ENCODE results near the gene COMMD1.

COMMD1 gene

DNA sequence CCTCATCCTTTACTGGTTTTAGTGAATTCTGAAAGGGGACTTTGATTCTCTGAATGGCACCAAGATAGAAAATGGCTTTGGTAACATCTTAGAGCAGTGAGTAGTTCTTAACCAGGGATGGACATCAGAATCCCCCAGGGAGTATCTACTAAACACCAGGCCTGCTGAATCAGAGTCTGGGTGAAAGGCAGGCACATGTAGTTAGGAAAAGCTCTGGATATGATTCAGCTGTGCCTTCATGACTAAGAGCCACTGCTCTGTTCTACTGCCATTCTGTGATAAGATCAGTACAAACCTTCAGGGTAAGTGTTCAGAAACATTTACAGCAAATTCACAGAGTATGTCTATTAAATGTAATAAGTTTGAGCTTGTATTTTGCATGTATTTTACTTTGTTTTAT is 244.2 kb downstream of the COMMD1 start:
- ChIA-PET POLR2A (no interaction called here), CTCF (interaction anchor here (1.0 kb wide), 1 partner anchor 139 kb away, joined by 3 read pairs; no protein-coding TSS in a partner anchor)
- Histone ChIP-seq H3K9me3 (ENCODE audit: control insufficient read depth, insufficient read depth, low read depth, low read length) (no peaks in the 10 kb centered on the region), H3K4me3 (ENCODE audit: low read depth, low read length) (no peak overlapping the region), H3K27ac (ENCODE audit: extremely low read depth, low read depth, low read length) (no peak overlapping the region), H3K4me1 (ENCODE audit: control insufficient read depth, insufficient read depth, low read length) (no peaks in the 10 kb centered on the region), H3K36me3 (ENCODE audit: control insufficient read depth in 2 of 2, insufficient read depth in 1 of 2, low read length in 2 of 2) (no peaks in the 10 kb centered on the region)
- no peak for TF ChIP-seq SCRT2 (tag by site-specific recombination; IDR thresholded peaks at IDR 0.05)
- no peak for TF ChIP-seq ZNF639 (tag by site-specific recombination; IDR thresholded peaks at IDR 0.05)
- no peak for TF ChIP-seq ZNF140 (tag by site-specific recombination; IDR thresholded peaks at IDR 0.05)
- no peak for TF ChIP-seq MYNN (tag by site-specific recombination; IDR thresholded peaks at IDR 0.05; ENCODE audit: borderline replicate concordance)
- no peak for TF ChIP-seq ZNF354C (tag by site-specific recombination; IDR thresholded peaks at IDR 0.05; ENCODE audit: borderline replicate concordance, low read depth)
- no peak for TF ChIP-seq ZNF239 (tag by site-specific recombination; IDR thresholded peaks at IDR 0.05)
- TF ChIP-seq ZSCAN30 (tag by site-specific recombination; IDR thresholded peaks at IDR 0.05) = no peak
- TF ChIP-seq, protein P1, sequence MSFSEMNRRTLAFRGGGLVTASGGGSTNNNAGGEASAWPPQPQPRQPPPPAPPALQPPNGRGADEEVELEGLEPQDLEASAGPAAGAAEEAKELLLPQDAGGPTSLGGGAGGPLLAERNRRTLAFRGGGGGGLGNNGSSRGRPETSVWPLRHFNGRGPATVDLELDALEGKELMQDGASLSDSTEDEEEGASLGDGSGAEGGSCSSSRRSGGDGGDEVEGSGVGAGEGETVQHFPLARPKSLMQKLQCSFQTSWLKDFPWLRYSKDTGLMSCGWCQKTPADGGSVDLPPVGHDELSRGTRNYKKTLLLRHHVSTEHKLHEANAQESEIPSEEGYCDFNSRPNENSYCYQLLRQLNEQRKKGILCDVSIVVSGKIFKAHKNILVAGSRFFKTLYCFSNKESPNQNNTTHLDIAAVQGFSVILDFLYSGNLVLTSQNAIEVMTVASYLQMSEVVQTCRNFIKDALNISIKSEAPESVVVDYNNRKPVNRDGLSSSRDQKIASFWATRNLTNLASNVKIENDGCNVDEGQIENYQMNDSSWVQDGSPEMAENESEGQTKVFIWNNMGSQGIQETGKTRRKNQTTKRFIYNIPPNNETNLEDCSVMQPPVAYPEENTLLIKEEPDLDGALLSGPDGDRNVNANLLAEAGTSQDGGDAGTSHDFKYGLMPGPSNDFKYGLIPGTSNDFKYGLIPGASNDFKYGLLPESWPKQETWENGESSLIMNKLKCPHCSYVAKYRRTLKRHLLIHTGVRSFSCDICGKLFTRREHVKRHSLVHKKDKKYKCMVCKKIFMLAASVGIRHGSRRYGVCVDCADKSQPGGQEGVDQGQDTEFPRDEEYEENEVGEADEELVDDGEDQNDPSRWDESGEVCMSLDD (tag by site-specific recombination; IDR thresholded peaks at IDR 0.05) = no peak
- TF ChIP-seq ZNF548 (tag by site-specific recombination; IDR thresholded peaks at IDR 0.05) = no peak
- no peak for TF ChIP-seq ZNF701 (tag by site-specific recombination; IDR thresholded peaks at IDR 0.05)
- no peak for TF ChIP-seq KLF1 (tag by site-specific recombination; IDR thresholded peaks at IDR 0.05)
- TF ChIP-seq ZSCAN18 (tag by site-specific recombination; IDR thresholded peaks at IDR 0.05) = no peak
- TF ChIP-seq ZNF580 (tag by site-specific recombination; IDR thresholded peaks at IDR 0.05) = no peak
- no peak for TF ChIP-seq ZNF621 (tag by site-specific recombination; IDR thresholded peaks at IDR 0.05)
- no peak for TF ChIP-seq ZNF791 (tag by site-specific recombination; IDR thresholded peaks at IDR 0.05)
- no peak for TF ChIP-seq ZNF529 (tag by site-specific recombination; IDR thresholded peaks at IDR 0.05; ENCODE audit: insufficient replicate concordance)

GRCh38 chr2:62150597-62151305 is 245.3 kb downstream of the COMMD1 start:
- H3K4me1 ChIP-seq (ENCODE audit: control insufficient read depth, insufficient read depth, low read length) = no peaks in the 10 kb centered on the region
- ChIA-PET POLR2A (interaction anchor here (0.6 kb wide), 1 partner anchor 62 kb away, joined by 3 read pairs; no protein-coding TSS in a partner anchor), CTCF (interaction anchor here (0.5 to 1.0 kb wide), 3 partner anchors 138 to 1265 kb away, joined by 3 to 4 read pairs (median 3); no protein-coding TSS in a partner anchor)
- H3K4me3 ChIP-seq (ENCODE audit: low read depth, low read length) = no peak overlapping the region
- H3K36me3 ChIP-seq (ENCODE audit: control insufficient read depth in 2 of 2, insufficient read depth in 1 of 2, low read length in 2 of 2) = no peaks in the 10 kb centered on the region
- H3K27ac ChIP-seq (ENCODE audit: extremely low read depth, low read depth, low read length) = no peak overlapping the region
- H3K9me3 ChIP-seq (ENCODE audit: control insufficient read depth, insufficient read depth, low read depth, low read length) = no peaks in the 10 kb centered on the region
- no peak for TF ChIP-seq PRDM10 (tag by site-specific recombination; IDR thresholded peaks at IDR 0.05)
- no peak for TF ChIP-seq ZNF138 (tag by site-specific recombination; IDR thresholded peaks at IDR 0.05; ENCODE audit: borderline replicate concordance)
- TF ChIP-seq, protein P2, sequence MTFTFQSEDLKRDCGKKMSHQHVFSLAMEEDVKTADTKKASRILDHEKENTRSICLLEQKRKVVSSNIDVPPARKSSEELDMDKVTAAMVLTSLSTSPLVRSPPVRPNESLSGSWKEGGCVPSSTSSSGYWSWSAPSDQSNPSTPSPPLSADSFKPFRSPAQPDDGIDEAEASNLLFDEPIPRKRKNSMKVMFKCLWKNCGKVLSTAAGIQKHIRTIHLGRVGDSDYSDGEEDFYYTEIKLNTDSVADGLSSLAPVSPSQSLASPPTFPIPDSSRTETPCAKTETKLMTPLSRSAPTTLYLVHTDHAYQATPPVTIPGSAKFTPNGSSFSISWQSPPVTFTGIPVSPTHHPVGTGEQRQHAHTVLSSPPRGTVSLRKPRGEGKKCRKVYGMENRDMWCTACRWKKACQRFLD (tag by site-specific recombination; IDR thresholded peaks at IDR 0.05) = no peak
- no peak for TF ChIP-seq GLIS1 (tag by site-specific recombination; IDR thresholded peaks at IDR 0.05)
- TF ChIP-seq ZNF621 (tag by site-specific recombination; IDR thresholded peaks at IDR 0.05) = no peak
- TF ChIP-seq, protein P3, sequence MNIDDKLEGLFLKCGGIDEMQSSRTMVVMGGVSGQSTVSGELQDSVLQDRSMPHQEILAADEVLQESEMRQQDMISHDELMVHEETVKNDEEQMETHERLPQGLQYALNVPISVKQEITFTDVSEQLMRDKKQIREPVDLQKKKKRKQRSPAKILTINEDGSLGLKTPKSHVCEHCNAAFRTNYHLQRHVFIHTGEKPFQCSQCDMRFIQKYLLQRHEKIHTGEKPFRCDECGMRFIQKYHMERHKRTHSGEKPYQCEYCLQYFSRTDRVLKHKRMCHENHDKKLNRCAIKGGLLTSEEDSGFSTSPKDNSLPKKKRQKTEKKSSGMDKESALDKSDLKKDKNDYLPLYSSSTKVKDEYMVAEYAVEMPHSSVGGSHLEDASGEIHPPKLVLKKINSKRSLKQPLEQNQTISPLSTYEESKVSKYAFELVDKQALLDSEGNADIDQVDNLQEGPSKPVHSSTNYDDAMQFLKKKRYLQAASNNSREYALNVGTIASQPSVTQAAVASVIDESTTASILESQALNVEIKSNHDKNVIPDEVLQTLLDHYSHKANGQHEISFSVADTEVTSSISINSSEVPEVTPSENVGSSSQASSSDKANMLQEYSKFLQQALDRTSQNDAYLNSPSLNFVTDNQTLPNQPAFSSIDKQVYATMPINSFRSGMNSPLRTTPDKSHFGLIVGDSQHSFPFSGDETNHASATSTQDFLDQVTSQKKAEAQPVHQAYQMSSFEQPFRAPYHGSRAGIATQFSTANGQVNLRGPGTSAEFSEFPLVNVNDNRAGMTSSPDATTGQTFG (tag by site-specific recombination; IDR thresholded peaks at IDR 0.05; ENCODE audit: borderline replicate concordance) = no peak
